NCI-H524 (cell line): ENCODE results near the gene TCP11.

ENCODE experiments used
- DNase-seq, 2 experiments: peaks; one replicate each; lab custom pipeline; 2025; lab: John Stamatoyannopoulos, UW

The TCP11 gene

GRCh38 chr6:35080821-35081425 is 60.2 kb downstream of the TCP11 start:
- DNase-seq: no peak

GRCh38 chr6:35080016-35080680 is 61.0 kb downstream of the TCP11 start:
- no peak for DNase-seq

GRCh38 chr6:35079311-35080000 is 61.7 kb downstream of the TCP11 start:
- DNase-seq: no peak

- DNase-seq: no peak
Observed at GRCh38 chr6:35078896-35079295, 62.2 kb downstream of the TCP11 start.

- DNase-seq: no peak
Observed at GRCh38 chr6:35078226-35078850, 62.8 kb downstream of the TCP11 start.

- DNase-seq: no peak
Observed at GRCh38 chr6:35077713-35078105, 63.4 kb downstream of the TCP11 start.

- no peak for DNase-seq
Observed at GRCh38 chr6:35076997-35077712, 64.0 kb downstream of the TCP11 start.

GRCh38 chr6:35073766-35074471 is 67.2 kb downstream of the TCP11 start:
- DNase-seq: no peak

- no peak for DNase-seq
Observed at GRCh38 chr6:35073211-35073610, 67.9 kb downstream of the TCP11 start.

GRCh38 chr6:35072698-35073055 is 68.5 kb downstream of the TCP11 start:
- no peak for DNase-seq

GRCh38 chr6:35072051-35072697 is 69.0 kb downstream of the TCP11 start:
- no peak for DNase-seq

GRCh38 chr6:35071347-35071994 is 69.7 kb downstream of the TCP11 start:
- DNase-seq: no peak

GRCh38 chr6:35070111-35070510 is 71.0 kb downstream of the TCP11 start:
- DNase-seq: no peak

- DNase-seq: no peak
Observed at GRCh38 chr6:35069262-35069661, 71.9 kb downstream of the TCP11 start.

GRCh38 chr6:35068644-35069043 is 72.5 kb downstream of the TCP11 start:
- no peak for DNase-seq

- DNase-seq: no peak
Observed at GRCh38 chr6:35068206-35068605, 72.9 kb downstream of the TCP11 start.
